Right renal pelvis (tissue), 4 donors: ENCODE results near the gene PGGHG. TPM values are rescaled to one million over a fixed set of nuclear protein-coding genes. Genes with fewer than 3 reads are reported as not detected.
"Not testable (repeated sequence)": the region's sequence is repeated elsewhere in the genome, so short reads cannot be mapped to it uniquely, and the experiment has no call there.

Source experiments
- DNase-seq, 4 donors: peaks; one replicate each; pipeline ENCODE4 v3.0.0-alpha.2; 2013; ENCODE audit warnings: low read depth in 4 of 4, low spot score in 3 of 4, missing footprints in 1 of 4
- polyA plus RNA-seq, 4 donors: library from polyadenylated mRNA; unstranded; fragments of 120-200 nt; gene quantifications; one replicate each; pipeline ENCODE4 v1.2.1, GENCODE V29; 2013; ENCODE audit not compliant: insufficient read length in 4 of 4

The PGGHG gene
- polyA plus RNA-seq, 4 donors, result 14.8 to 25.7 (median 19.4) TPM

DNA sequence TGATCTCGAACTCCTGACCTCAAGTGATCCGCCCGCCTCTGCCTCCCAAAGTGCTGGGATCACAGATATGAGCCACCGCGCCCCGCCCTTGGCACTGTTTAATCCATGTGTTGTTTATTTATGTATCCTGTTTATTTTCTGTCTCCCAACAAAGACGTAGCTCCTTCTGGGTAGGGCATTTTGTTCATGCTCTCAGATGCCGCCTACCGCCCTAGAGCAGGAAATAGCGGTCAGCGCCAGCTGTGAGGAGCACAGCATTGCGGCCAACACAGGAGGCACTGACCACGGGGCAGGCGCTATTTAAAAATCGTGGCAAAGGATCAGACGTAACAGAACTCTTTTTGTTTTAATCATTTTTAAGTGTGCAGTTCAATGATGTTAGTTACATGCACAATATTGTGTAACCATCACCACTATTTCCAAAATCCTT is 20.2 kb upstream of the PGGHG start:
- DNase-seq, result not testable (repeated sequence)

DNA sequence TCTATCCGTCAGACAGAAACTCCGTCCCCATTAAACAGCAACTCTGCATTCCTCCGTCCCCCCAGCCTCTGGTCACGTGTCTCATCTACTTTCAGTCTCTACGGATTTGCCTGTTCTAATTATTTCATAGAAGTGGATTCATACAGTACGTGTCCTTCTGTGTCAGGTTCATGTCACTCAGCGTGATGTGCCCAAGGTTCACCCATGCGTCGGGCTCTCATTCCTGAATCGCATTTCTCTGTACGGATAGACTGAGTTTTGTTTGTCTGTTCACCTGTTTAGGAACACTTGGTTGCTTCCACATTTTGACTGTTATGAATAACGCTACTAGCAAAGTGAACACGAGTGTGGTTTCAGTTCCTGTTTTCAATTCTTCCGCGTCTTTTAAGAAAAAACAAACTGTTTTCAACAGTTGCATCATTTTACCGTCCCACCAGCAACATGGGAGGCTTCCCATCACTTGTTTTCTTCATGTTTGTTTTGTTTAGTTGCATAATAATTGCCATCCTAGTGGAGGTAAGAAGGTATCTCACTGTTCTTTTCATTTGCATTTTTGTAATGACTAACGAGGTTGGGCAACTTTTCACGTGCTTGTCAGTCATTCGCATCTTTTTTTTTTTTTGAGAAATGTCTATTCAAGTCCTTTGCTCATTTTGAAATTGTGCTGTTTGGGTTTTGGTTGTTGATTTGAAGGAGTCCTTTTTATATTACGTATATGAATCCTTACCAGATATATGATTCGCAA is 19.6 kb upstream of the PGGHG start:
- no peak for DNase-seq

DNA sequence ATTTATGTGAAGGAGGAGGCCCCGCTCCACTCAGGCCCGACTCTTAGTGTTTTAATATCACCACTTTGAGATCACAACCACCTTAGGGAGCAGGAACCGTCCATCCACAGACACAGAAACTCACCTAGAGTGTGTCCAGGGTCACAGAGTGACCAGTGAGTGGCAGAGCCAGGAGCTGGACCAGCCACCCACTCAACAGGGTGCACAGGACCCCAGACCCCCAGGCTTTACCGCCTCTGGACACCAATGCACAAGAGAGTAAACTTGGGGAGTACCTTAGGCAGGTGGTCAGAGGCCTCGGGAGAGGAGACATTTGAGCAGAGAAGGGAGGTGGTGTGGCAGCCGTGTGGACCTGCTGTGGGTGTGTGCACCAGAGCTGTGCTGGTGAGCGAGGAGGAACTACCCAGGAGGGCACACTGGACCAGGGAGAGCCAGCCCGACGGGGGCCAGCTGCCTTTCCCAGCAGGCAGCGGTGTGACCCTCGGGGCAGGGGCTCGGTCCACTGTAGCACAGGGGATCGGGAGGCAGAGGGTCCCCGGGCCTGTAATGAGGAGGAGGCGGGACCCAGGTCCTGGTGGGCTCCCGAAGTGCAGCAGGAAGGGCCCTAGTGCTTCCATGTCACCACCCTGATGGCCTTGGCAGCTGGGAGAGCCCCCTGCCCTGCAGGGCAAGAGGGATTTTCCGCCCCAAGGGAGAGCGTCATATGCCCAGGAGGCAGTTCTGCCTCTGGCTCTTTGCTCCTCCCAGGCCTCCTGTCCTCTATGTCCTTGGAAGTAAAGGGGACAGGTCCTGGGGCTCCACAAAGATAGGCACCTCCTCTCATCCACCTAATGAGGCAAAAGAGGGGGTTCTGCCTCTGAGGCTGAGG is 18.2 kb upstream of the PGGHG start:
- no peak for DNase-seq

DNA sequence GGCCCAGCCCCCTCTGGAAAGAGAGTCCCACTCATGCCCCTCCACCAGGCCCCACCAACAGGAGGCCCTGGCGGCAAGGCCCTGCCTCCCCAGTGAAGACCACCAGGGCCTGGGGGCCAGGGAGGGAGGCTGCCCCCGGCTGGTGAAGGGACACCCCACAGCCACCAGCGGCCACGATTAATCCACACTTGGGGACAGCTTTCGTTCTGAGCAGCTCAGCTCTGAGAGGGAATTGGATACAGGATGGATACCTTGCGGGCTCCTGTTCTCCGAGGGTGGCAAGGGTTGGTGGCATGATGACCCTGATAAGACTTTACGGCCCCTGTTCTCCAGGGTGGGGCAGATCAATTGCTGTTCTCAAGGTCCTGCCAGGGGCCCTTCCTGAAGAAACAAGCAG is 17.6 kb upstream of the PGGHG start:
- DNase-seq, result no peak

DNA sequence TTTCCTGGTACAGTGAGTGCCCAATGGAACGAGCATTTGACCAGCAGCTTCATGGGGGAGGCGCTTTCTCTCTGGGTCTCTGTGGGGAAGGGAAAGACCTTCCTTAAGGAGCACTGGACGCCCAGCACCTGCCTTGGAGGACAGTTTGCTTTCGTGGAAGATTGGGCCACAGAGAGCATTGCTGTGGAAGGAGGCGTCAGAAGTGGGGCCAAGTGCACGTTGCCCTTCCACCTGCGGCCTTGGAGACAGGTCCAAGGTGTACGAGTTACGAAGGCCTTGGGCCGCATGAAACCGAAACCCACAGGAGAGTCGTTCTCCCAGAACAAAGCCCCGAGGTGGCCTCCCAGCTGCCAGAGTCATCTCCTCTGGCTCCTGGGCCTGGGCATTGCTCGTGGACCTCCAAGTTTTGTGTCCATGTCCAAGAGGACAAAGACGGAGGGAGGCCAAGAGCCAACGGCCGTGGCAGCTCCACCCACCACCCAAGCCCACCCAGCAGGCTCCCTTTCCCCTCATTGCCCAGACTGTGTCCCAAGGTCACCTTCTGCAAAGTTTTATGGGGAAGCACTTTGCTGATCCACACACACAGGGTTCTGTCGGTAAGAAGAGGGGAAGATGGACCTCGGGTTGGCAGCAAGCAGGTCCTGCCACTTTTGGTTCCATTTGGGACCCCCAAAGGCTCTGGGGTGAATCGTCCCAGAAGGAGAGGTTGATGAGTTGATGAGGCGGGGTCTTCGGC is 16.6 kb upstream of the PGGHG start:
- DNase-seq, result no peak

DNA sequence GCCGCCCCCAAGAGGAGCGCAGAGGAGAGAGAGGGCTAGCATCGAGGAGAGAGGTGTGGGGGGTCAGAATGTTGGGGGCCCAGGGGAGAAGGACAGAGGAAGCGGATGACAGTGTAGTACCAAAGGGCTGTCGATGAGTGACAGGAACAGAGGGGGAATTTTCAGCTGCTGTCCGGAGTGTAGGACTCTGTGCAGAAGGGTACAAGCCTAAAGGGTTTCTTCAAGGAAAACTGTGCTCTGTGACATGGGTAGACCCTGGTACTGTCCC is 16.1 kb upstream of the PGGHG start:
- DNase-seq, result no peak

DNA sequence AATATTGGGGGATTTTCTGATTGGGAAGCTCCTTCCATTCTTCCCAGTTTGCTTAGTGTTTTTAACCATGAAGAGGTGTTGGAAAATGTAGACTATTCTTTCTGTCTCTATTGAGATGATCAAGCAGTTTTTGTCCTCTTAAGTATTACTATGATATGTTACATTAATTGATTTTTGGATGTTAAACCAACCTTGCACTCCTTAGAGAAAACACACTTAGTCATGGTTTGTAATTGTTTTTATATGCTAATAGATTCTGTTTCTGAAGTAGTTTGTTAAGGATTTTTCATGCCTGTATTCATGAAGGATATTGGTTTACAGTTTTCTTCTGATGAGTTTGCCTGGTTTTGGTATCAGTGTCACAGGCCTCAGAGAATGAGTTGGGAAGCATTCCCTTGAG is 12.7 kb upstream of the PGGHG start:
- DNase-seq, result no peak

DNA sequence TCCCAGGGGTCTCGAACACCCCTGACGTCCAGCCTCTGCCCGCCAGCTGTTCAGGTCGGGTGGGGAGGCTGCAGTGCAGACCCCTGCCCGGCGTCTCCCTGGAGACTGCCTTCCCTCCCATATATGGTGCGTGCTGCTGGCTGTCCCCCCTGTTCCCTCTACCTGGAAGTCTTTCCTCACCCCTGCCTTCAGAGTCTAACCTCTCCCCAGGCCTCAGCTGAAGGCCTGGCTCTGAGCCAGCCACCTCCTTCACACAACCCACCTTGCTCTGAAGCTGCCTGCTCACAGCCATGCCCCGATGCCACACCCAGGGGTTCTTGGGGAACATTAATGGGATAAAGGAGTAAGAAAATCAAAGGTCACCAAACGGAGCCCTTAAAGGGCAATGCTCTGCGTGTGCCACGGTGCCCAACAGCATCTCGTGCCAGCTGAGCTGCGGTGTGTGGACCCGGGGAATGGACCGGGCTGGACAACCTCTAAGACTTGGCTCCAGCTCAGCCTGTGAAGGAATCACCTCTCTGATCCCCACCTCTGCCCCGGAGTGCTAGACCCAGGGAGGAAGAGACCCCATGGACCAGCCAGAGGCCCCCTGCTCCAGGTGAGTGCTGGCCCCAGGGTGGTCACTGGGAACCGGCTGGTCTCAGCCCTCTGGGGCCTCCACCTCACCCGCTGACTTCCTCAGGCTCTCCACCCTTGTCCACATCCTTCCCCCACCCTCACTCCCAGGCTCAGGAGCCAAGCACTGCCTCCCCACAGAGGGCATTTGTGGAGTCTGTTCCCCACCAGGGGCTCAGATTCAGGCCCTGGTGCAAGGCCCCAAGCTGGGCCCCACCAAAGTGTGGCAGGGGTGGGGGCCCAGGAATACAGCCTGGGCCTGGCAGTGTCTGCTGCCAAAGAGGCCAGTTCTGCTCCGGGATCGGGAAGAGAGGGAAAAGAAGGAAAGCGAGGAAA is 10.7 kb upstream of the PGGHG start, which contains the start of gene NLRP6:
Gene NLRP6, plus strand, starts transcription at position 407 of the 951 bp plus-strand sequence. Its CDS starts 163 bp downstream, at position 570.
- no peak for DNase-seq

DNA sequence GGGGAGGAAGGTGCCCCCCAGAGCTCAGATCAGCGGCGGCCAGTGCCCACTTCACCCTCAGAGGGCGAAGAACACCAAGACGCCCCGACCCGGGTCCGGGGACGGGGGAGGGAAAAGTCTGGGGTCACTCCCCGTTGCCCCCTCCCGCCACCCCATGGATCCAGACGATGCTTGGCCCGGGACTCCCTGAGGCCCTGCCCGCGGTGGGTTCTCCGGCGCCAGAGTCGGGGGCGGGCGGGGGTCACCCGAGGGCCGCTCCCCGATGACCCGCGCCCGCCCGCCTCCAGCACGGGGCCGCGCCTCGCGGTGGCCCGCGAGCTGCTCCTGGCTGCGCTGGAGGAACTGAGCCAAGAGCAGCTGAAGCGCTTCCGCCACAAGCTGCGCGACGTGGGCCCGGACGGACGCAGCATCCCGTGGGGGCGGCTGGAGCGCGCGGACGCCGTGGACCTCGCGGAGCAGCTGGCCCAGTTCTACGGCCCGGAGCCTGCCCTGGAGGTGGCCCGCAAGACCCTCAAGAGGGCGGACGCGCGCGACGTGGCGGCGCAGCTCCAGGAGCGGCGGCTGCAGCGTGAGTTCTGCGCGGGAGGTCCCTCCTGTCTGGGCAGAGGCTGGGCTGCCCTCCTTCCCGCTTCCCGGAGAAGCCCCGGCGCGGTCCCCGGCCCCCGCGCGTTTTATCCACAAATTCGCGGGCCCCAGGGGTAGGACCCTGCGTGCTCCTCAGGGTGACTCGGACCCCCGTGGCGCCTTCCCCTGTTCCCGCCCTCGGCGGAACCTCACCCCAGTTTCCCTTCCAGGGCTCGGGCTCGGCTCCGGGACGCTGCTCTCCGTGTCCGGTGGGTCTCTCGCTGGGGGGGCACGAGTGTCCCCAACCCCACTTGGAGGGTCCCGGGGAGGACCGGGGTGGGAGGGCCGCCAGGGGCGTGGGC is 9.6 kb upstream of the PGGHG start:
- no peak for DNase-seq

DNA sequence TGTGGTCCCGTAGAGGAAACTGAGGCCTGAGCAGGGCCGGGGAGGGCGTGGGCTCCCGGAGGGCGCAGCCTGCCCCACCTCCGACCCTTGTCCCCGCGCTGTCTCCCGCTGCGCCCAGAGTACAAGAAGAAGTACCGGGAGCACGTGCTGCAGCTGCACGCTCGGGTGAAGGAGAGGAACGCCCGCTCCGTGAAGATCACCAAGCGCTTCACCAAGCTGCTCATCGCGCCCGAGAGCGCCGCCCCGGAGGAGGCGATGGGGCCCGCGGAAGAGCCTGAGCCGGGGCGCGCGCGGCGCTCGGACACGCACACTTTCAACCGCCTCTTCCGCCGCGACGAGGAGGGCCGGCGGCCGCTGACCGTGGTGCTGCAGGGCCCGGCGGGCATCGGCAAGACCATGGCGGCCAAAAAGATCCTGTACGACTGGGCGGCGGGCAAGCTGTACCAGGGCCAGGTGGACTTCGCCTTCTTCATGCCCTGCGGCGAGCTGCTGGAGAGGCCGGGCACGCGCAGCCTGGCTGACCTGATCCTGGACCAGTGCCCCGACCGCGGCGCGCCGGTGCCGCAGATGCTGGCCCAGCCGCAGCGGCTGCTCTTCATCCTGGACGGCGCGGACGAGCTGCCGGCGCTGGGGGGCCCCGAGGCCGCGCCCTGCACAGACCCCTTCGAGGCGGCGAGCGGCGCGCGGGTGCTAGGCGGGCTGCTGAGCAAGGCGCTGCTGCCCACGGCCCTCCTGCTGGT is 8.8 kb upstream of the PGGHG start:
- no peak for DNase-seq

DNA sequence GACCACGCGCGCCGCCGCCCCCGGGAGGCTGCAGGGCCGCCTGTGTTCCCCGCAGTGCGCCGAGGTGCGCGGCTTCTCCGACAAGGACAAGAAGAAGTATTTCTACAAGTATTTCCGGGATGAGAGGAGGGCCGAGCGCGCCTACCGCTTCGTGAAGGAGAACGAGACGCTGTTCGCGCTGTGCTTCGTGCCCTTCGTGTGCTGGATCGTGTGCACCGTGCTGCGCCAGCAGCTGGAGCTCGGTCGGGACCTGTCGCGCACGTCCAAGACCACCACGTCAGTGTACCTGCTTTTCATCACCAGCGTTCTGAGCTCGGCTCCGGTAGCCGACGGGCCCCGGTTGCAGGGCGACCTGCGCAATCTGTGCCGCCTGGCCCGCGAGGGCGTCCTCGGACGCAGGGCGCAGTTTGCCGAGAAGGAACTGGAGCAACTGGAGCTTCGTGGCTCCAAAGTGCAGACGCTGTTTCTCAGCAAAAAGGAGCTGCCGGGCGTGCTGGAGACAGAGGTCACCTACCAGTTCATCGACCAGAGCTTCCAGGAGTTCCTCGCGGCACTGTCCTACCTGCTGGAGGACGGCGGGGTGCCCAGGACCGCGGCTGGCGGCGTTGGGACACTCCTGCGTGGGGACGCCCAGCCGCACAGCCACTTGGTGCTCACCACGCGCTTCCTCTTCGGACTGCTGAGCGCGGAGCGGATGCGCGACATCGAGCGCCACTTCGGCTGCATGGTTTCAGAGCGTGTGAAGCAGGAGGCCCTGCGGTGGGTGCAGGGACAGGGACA is 8.0 kb upstream of the PGGHG start:
- no peak for DNase-seq

DNA sequence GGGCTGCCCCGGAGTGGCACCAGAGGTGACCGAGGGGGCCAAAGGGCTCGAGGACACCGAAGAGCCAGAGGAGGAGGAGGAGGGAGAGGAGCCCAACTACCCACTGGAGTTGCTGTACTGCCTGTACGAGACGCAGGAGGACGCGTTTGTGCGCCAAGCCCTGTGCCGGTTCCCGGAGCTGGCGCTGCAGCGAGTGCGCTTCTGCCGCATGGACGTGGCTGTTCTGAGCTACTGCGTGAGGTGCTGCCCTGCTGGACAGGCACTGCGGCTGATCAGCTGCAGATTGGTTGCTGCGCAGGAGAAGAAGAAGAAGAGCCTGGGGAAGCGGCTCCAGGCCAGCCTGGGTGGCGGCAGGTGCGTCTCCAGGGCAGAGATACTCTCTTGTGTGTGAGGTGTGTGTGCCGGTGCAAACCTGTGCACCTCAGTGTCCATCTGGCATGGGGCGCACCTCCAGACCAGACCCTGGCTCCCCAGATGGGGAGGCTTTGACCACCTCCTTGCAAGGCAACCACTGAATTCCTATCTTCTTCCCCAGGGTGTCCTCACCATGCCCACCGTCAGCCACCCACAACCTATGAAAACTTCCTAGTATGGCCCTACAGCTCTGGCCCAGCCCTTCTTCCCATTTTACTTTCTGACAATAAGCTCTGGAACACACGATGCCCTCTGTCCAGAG is 7.3 kb upstream of the PGGHG start:
- DNase-seq, result no peak

DNA sequence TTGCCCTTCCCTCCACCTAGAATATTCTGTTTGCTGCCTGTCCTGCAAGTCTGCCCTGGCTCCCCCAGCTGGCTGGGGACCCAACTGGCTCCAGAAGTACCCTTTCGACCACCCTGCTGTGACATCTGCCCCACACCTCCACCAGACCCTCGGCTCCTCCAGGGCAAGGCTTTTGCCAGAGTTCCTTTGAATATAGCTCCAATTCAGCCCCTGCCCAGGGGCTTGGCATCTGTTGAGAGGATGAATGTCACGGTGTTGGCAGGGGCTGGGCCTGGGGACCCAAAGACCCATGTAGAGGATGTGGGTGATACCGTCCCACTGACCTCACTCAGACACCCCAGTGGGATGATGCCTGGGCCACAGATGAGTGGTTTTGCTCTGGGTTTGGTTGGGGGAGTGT is 6.8 kb upstream of the PGGHG start:
- no peak for DNase-seq

DNA sequence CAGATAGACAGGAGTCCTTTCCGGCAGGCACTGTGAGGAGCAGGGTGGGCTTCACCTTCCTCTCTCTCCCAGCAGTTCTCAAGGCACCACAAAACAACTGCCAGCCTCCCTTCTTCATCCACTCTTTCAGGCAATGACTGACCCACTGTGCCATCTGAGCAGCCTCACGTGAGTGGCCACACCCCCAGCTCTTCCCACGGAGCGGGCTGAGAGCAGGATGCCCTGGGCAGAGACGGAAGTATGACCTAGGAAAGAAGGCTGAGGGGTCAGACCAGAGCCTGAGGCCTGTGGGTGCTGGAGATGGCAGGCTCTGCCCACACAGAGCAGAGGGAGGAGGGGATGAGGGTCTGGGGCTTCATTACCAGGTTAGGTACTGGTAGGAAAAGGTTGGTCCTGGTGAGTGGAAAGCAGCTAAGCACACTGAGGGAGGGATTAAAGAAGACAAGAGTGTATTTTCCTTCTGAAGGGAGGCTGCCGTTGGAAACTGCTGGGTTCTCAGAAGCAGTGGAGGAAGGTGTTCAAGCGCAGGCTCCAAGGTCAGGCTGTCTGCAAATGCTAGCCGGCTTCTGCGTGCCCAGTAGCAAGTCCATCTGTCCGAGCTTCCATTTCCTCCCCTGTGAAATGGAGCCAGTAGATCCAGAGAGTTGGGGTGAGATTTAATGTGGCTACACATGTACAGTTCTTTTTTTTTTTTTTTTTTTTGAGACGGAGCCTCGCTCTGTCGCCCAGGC is 6.1 kb upstream of the PGGHG start:
- DNase-seq, result no peak

DNA sequence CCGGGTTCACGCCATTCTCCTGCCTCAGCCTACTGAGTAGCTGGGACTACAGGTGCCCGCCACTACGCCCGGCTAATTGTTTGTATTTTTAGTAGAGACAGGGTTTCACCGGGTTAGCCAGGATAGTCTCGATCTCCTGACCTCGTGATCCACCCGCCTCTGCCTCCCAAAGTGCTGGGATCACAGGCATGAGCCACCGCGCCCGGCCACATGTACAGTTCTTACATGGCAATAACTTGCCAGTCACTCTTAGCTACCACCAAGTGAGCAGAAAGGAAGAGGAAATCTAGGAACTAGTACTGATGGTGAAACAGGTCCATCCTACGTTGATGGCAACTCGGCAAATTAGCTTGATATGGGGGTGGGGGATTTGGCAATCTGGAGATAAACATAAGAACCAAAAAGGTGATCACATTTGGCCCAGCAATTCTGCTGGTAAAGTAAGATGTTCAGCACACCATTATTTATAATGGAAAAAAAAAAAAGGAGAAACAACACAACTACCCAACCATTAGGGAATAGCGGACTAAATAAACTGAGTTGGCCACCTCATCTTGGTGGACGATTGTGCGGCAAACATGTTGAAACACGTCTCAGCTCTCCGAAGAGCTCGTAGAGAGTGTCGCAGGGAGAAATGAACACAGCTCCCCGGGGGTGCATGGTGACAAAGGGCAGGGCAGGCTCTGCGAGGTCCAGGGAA is 5.4 kb upstream of the PGGHG start:
- no peak for DNase-seq
